SHP77 treated with DMSO at 0.1 percent for 48 hours (cell line): Measurements from ENCODE around the gene KCNC1.

Experiments used
- DNase-seq: peaks from one replicate; lab custom pipeline; 2025; lab: John Stamatoyannopoulos, UW

KCNC1 gene

GRCh38 chr11:17734418-17734911 is at the start of gene KCNC1:
KCNC1 (plus strand) TSS chr11:17734781; CDS start chr11:17736003, 1,222 bp downstream.
- DNase-seq, result no peak

DNA sequence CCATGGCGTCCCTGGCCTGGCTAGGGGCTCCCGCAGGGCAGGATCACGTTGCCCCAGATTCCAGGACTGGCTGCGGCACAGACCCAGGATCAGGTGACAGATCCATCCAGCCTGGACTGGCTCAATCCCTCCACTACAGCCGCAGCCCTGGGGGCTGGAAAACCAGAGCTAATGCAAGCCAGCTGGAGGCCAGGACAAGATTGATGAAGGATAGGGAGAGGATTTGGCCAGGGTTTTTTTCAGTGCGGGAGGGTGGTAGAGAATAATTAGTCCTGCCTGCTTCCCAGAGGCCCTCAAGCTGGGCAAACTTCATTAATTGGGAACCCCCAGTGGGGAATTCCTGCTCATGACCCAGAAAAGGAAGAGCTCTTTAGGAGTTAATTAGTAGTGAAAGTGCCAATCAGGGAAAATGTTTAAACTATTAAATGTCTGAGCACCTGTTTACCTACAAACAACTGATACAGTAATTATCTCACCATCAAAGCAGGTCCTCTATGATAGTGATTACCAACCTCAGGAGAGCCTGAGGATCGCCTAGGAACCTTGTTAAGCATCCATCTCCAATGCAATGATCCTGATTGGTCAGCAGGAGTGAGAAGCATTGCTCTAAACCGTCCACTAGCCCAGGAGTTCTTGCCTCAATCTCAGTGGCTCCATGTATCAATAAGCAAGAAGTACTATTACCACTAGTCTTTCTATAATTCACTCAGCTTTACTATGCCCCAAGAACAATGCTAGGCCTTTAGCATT is 48.2 kb upstream of the KCNC1 start:
- no peak for DNase-seq

DNA sequence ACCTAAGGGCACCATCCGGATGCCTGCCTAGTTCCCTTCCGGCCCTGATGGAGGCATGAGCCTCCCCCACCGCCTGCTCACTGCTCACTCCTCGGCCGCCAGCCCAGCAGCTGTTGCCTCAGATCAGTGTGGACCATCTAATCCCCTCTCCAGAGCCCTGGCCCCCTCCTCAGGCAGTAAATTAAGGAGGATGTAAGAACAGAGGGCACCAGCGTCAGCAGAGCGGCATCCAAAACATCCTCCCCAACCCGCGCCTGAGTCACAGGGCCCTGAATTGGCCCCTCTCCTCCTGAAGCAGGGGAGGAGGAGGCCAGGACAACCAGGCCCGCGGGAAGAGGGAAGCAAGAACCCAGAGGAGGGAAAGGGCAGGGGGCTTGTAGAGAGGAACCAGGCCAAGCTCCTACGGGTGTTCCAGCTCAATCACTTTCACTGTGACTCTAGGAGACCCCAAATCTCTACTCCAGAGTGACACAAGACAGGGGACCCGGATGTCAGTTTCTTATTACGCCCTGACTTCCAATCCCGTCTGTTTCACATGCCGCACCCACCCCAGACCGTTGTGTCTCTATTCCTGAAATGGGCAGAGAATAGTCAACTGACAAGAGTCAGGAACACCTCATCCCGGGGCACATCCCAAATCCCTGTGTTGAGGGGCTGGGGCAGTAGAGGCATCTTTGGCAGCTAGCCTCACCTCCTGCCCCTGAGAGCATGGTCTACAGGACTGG is 46.5 kb upstream of the KCNC1 start:
- no peak for DNase-seq

DNA sequence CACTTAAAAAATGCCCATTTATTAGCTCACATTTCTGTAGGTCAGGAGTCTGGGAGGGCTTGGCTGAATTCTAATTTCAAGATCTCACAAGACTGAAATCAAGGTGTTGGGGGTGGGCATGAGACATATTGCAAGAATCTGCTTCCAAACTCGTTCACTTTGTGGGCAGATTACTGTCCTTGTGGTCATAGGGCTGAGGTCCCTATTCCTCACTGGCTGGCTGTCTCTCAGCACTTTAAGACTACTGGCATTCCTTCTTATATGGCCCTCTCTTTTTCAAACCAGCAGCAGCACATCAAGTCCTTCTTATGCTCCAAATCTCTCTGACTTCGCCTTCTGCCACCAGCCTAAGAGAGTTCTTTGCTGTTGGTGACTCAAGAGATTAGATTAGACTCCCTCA is 43.0 kb upstream of the KCNC1 start:
- no peak for DNase-seq

- no peak for DNase-seq
Measured at GRCh38 chr11:17691976-17692375, 42.6 kb upstream of the KCNC1 start.

DNA sequence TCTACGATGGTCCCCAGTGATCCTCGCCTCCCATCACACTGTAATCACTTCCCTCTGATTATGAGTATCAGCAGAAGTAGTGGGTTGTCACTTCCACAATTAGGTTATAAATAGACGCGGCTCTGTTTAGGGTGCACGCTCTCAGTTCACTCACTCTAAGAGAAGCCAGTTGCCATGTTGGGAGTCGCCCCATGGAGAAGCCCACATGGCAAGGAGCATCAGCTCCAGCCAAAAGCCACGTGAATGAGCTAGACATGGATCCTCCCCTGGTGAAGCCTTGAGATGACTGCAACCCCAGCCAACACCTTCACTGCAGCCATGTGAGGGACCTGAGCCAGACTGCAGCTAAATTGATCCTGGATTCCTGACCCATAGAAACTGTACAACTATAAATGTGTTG is 41.6 kb upstream of the KCNC1 start:
- DNase-seq, result no peak

GRCh38 chr11:17693531-17693930 is 41.0 kb upstream of the KCNC1 start:
- DNase-seq, result no peak

DNA sequence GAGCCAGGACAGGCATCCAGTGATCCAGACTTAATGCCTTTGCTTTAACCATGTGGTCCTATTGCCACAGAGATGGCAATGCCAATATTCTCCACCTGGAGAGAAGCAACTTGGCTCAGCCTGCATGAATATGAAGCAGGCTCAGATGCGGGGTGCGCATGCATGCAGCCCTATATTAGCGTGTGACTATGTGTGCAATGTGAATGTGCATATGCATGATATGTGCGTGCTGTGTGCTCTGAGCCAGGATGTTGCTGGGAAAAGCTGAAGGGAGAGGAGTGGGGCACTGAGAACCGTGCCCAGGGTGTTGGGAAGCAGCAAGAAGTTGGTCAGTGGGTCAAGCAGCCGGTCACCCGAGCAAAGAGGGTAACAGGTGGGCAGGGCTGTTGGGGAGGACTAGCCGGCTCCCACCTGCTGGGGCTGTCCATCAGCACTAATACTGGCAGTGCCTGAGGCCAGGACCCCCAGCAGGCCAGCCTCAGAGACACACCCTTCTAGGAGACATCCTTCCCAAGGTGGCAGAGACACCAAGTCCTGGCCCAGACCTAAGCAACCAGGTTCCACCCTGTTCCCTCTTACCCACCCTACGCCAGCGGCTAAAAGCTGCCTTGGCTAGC is 40.0 kb upstream of the KCNC1 start:
- no peak for DNase-seq

- no peak for DNase-seq
Measured at GRCh38 chr11:17695454-17696441, 38.8 kb upstream of the KCNC1 start.

DNA sequence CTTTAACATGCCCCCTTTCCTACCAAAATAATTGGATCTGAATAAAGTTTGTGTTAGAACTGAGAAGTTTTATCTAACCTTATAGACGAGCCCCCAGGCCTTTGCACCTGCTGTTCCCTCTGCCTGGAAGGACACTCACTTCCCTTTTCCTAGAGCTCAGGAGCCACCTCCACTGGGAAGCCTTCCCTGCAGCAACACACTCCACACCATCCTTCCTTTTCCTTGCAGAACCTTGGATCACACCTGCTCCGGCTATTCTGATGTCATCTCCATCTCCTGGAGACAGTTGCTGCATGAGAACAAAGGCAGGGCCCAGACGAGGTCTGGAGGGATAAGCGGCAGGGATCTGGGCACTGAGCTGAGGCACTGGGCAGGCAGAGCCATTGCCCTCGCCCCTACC is 37.8 kb upstream of the KCNC1 start:
- no peak for DNase-seq

DNA sequence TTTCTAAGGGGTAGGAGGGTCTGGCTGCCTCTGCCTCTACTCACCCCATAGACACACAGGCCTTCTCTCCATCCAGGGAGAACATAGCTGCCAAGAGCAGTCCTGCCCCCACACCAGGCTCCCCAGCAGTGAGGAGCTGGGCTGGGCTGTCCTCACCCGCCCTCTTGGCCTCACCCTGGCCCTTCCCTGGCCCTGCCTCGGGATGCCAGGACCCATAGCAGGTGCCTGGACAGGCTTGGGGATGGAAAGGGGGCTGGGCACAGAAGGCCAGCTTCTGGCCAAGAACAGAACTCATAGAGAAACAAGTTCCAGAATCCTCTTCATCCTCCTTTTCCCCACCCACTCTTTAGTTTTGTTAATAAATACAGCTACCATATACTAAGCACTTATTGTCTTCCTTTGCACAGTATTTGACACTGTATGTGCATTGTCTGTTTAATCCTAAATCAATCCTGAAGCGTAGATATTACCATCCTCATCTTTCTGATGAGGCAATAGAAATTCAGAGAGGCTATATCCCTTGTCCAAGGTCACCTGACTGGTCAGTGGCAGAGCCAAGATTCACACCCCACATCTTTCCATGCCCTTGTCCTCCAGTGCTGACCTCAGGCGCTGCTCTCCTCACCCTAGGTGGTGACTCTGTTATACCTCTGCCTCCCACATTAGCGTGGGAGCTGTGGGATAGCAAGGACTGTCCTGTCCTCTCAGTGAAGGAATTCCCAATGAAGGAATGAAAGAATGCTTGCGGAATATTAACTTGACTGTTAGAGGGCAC is 37.2 kb upstream of the KCNC1 start:
- DNase-seq, result no peak

DNA sequence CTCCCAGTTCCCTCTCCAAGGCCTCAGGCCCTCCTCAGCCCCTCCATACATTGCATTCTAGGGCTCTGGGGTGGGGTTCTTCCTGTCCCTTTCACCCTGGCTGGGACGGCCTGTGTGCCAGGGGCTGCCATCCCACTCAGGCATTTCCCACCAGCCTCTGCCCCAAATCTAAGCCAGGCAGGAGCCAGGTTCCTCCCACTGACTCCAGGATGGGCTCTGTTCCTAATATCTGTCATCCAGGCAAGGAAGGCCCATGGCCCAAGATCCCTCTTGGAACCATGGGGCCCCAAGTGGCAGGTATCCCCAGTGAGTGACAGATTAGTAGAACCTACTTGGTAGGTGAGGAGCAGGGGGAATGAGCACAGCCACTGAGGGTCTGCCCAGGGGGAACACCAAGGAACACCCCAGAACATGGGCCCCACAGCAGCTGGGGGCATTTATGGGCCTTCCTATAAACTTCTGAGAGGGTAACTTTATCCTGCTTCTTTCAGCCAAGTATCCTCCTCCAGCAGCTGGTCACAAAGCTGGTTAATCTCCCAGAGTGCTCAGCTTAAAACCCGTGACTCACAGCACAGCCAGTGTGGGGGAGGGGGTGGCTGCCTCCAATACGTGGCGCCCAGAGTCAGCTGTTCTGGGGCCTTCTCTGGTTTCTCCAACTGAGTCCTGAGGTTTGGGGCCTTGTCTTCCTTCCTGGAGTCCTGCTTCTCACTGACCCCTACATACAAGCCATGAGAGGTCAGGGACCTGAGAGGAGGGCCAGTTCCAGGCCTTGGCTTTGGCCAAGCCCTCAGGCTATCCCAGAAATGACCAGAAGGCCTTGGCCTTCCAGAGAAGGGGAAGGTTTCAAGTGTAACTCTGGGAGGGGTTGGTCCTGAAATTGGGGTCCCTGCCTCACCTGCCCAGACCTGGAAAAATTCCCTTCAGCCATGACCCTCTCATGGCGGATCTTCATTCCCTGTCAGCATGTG is 35.1 kb upstream of the KCNC1 start:
- no peak for DNase-seq

GRCh38 chr11:17700991-17701390 is 33.6 kb upstream of the KCNC1 start:
- no peak for DNase-seq

- DNase-seq, result no peak
Measured at GRCh38 chr11:17702876-17703275, 31.7 kb upstream of the KCNC1 start.

GRCh38 chr11:17703951-17704350 is 30.6 kb upstream of the KCNC1 start:
- DNase-seq, result no peak

DNA sequence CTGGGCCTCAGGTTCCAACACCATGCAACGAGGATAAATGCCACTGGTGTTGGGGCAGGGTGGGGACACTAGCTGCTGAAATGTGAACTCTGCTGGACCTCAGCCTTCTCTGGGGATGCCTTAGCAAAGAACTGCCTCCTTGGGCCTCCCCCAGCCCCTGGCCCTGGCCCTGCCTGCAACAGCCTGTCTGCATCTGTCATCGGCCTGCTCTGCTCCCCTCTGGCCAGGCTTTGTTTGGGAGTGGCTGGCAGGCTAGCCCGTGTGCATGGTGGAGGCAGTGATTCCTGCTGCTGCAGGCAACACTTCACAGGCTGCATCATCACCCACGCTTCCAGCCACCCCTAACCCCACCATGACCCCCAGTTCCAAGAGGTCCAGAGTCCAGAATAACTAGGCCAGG is 26.8 kb upstream of the KCNC1 start:
- DNase-seq, result no peak

DNA sequence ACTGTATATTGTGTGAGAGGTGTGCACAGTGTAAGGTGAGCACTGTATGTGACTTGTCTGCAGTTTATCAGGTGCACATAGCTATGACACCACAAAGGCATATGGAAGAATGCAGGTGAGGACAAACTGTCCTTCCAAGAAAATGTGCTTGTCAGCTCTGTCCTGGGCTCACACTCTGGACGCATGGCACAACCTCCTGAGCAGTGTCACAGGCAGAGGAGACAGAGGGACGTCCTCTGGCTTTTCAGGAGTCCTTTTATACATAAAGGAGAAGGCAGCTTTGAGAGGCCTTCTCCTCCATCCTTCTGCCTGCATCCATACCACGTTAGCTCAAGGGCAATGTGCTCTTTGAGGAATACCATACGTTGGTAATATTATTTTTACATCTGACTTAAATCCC is 22.7 kb upstream of the KCNC1 start:
- no peak for DNase-seq

DNA sequence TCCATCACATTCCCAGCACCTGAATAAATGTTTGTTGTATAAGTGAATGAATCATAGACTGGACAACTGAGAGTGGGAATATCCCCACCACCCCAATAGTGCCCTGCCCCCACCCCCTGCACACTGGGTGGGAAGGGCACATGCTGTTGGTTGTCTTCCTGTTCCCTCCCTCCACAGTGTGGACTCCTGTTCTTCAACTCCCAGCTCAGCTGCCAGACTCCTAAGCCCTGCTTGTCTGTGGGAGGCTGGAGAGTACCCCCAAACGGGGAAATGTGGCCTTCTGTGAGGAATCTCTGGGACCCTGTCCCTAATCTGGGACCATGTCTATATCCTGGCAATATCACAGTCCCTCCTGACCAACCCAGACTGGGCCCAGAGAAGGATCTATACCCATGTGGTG is 20.7 kb upstream of the KCNC1 start:
- no peak for DNase-seq

DNA sequence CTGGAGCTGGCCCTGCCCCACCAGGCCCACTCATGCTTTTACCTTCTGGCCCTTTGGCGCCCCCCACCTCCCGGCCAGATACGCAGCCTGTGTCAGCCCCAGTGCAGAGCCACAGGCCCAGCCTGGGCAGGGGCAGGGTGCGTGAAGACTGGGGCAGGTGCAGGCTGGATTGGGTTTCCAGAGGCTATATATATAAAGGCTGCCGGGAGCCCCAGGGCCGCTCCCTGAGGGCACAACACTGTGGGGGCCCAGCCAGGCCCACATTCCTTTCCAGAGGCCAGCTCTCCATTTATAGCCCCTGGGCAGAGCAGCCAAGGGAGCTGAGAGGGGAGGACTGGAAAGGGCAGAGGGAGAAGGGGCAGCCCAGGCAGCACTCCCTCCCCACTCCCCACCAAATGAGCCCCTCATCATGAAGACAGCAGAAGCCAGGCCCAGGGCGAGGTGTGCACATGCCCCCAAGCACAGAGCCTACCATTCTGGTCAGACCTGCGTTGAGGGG is 20.2 kb upstream of the KCNC1 start:
- no peak for DNase-seq

GRCh38 chr11:17714870-17715269 is 19.7 kb upstream of the KCNC1 start:
- no peak for DNase-seq
